Keratinocyte (primary cell): Measurements from ENCODE around the gene ACOXL. TPM values are rescaled to one million over a fixed set of nuclear protein-coding genes. Genes with fewer than 3 reads are reported as not detected.

Source experiments
- DNase-seq: peaks from one replicate; pipeline ENCODE4 v3.0.0-alpha.2; 2011; ENCODE audit warnings: low read depth, missing footprints, low spot score
- FAIRE-seq: peaks from 2 replicates; lab custom pipeline; 2011; peaks lifted over from hg19 to GRCh38; lab: Jason Lieb, UNC
- H2AFZ ChIP-seq: 2 replicates; pipeline ENCODE4 v1.6.0; 2012; ENCODE audit warnings: low read length, control low read depth, inconsistent platforms; ENCODE audit not compliant: control insufficient read depth
- H3K27ac ChIP-seq: 2 replicates; pipeline ENCODE4 v1.5.1; 2011; ENCODE audit warnings: low read length; ENCODE audit not compliant: control insufficient read depth, insufficient read depth
- H3K27me3 ChIP-seq: 3 replicates; pipeline ENCODE4 v1.6.0; 2011; ENCODE audit warnings: low read length; ENCODE audit not compliant: control insufficient read depth, insufficient read depth; ENCODE audit errors: extremely low read depth
- H3K36me3 ChIP-seq, 2 experiments: 2 replicates in 1 of 2; 3 replicates in 1 of 2; pipeline ENCODE4 v1.5.1; 2011; ENCODE audit warnings: low read length in 2 of 2, mild to moderate bottlenecking in 1 of 2; ENCODE audit not compliant: control insufficient read depth in 2 of 2, insufficient read depth in 2 of 2; ENCODE audit errors: extremely low read depth in 1 of 2
- H3K4me1 ChIP-seq: 3 replicates; pipeline ENCODE4 v1.5.1; 2011; ENCODE audit warnings: low read length; ENCODE audit not compliant: control insufficient read depth, insufficient read depth; ENCODE audit errors: extremely low read depth
- H3K4me2 ChIP-seq: 3 replicates; pipeline ENCODE4 v1.6.0; 2011; ENCODE audit warnings: low read depth, low read length; ENCODE audit not compliant: control insufficient read depth, insufficient read depth; ENCODE audit errors: extremely low read depth
- H3K4me3 ChIP-seq, 3 experiments: fragments of 200-600 bp in 1 of 3; sonication (generic) in 1 of 3; 2 replicates in 2 of 3; 3 replicates in 1 of 3; pipeline ENCODE4 v1.5.1; 2011 to 2016; ENCODE audit warnings: low read length in 3 of 3, mild to moderate bottlenecking in 3 of 3, control low read depth in 2 of 3, inconsistent platforms in 1 of 3, low read depth in 1 of 3, mixed read lengths in 1 of 3, mixed run types in 1 of 3, moderate library complexity in 1 of 3; ENCODE audit not compliant: control insufficient read depth in 2 of 3, insufficient read depth in 2 of 3; ENCODE audit errors: extremely low read depth in 1 of 3
- H3K79me2 ChIP-seq: 2 replicates; pipeline ENCODE4 v1.6.0; 2012; ENCODE audit warnings: low read length; ENCODE audit not compliant: control insufficient read depth, insufficient read depth
- H3K9ac ChIP-seq: 3 replicates; pipeline ENCODE4 v1.6.0; 2011; ENCODE audit warnings: low read length; ENCODE audit not compliant: control insufficient read depth, insufficient read depth; ENCODE audit errors: extremely low read depth
- H3K9me1 ChIP-seq: 3 replicates; pipeline ENCODE4 v1.6.0; 2011; ENCODE audit warnings: low read length; ENCODE audit not compliant: control insufficient read depth, insufficient read depth; ENCODE audit errors: extremely low read depth
- H3K9me3 ChIP-seq: 2 replicates; pipeline ENCODE4 v1.5.1; 2012; ENCODE audit warnings: low read depth, low read length; ENCODE audit not compliant: control insufficient read depth
- H4K20me1 ChIP-seq: 3 replicates; pipeline ENCODE4 v1.6.0; 2011; ENCODE audit warnings: low read length; ENCODE audit not compliant: control insufficient read depth, insufficient read depth; ENCODE audit errors: extremely low read depth
- EZH2 ChIP-seq: IDR thresholded peaks from one replicate; pipeline ENCODE4 v1.6.1; 2012; ENCODE audit warnings: inconsistent platforms, mild to moderate bottlenecking, low read length, moderate library complexity
- dilution Hi-C: fragments of 300-500 bp; cut with MboI; formaldehyde crosslinking; loops from one replicate; pipeline ENCODE4 v1.7.0; 2020; ENCODE audit warnings: low sequenced_read_pairs; ENCODE audit not compliant: extremely low pct_ligation_motif_present
- polyA plus RNA-seq, 5 experiments: library from polyadenylated mRNA; depleted of rRNA in 3 of 5; stranded (reverse) in 3 of 5; stranded (forward) in 1 of 5; unstranded in 1 of 5; fragments of >200 nt; gene quantifications; 1 replicate in 1 of 5; 2 replicates in 3 of 5; 3 replicates in 1 of 5; pipeline versions ENCODE4 v1.2.1 to v1.2.3, GENCODE V29; 2011 to 2012; ENCODE audit warnings: missing spikeins in 2 of 5, low read depth in 1 of 5, low replicate concordance in 1 of 5
- TF ChIP-seq, protein P1 (sequence below), 3 experiments: IDR thresholded peaks in 1 of 3; conservative IDR thresholded peaks in 1 of 3; optimal IDR thresholded peaks in 1 of 3; 2 replicates in 2 of 3; 3 replicates in 1 of 3; pipeline versions ENCODE3 to v1.5.1; 2011; ENCODE audit warnings: low read length in 3 of 3, mild to moderate bottlenecking in 3 of 3, moderate library complexity in 2 of 3, control low read depth in 1 of 3, inconsistent platforms in 1 of 3; ENCODE audit not compliant: insufficient read depth in 2 of 3; ENCODE audit errors: extremely low read depth in 1 of 3

Gene ACOXL
- polyA plus RNA-seq, 1 donor (not counting 4 experiments of a cell fraction or from before 2014, with no cell fraction given) = 0.04 TPM

DNA sequence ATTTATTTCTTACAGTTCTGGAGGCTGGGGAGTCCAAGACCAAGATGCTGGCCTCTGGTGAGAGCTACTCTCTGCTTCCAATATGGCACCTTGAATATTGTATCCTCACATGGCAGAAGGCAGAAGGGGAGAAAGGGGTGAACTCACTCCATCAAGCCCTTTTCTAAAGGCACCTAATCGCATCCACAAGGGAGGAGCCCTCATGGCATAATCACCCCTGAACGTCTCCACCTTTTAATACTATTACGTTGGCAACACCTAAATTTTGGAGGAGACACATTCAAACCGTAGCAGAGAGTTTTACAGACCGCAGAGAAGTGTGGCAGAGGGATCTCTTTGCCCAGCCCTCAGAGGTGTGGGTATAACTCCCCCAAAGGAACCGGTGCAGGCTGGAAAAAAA is 245.8 kb downstream of the ACOXL start:
- Histone ChIP-seq H4K20me1 (no peaks in the 10 kb centered on the region), H3K36me3 (no peaks in the 10 kb centered on the region), H3K27ac (no peak overlapping the region), H3K79me2 (no peaks in the 10 kb centered on the region), H3K27me3 (peaks cover 12% of the 10 kb centered on the region), H2AFZ (no peak overlapping the region), H3K9ac (no peak overlapping the region), H3K9me3 (no peaks in the 10 kb centered on the region), H3K4me2 (no peak overlapping the region), H3K4me1 (no peaks in the 10 kb centered on the region), H3K9me1 (no peaks in the 10 kb centered on the region), H3K4me3 (no peak overlapping the region)
- no peak for FAIRE-seq
- dilution Hi-C loops = no loop called here
- TF ChIP-seq, protein P1, sequence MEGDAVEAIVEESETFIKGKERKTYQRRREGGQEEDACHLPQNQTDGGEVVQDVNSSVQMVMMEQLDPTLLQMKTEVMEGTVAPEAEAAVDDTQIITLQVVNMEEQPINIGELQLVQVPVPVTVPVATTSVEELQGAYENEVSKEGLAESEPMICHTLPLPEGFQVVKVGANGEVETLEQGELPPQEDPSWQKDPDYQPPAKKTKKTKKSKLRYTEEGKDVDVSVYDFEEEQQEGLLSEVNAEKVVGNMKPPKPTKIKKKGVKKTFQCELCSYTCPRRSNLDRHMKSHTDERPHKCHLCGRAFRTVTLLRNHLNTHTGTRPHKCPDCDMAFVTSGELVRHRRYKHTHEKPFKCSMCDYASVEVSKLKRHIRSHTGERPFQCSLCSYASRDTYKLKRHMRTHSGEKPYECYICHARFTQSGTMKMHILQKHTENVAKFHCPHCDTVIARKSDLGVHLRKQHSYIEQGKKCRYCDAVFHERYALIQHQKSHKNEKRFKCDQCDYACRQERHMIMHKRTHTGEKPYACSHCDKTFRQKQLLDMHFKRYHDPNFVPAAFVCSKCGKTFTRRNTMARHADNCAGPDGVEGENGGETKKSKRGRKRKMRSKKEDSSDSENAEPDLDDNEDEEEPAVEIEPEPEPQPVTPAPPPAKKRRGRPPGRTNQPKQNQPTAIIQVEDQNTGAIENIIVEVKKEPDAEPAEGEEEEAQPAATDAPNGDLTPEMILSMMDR (optimal IDR thresholded peaks at IDR 0.05 in 1 of 3, IDR thresholded peaks at IDR 0.05 in 1 of 3, conservative IDR thresholded peaks at IDR 0.05 in 1 of 3; ENCODE audit: extremely low read depth in 1 of 3, insufficient read depth in 2 of 3, low read length in 3 of 3) = no peak
- TF ChIP-seq EZH2 = no peak
- DNase-seq = no peak

DNA sequence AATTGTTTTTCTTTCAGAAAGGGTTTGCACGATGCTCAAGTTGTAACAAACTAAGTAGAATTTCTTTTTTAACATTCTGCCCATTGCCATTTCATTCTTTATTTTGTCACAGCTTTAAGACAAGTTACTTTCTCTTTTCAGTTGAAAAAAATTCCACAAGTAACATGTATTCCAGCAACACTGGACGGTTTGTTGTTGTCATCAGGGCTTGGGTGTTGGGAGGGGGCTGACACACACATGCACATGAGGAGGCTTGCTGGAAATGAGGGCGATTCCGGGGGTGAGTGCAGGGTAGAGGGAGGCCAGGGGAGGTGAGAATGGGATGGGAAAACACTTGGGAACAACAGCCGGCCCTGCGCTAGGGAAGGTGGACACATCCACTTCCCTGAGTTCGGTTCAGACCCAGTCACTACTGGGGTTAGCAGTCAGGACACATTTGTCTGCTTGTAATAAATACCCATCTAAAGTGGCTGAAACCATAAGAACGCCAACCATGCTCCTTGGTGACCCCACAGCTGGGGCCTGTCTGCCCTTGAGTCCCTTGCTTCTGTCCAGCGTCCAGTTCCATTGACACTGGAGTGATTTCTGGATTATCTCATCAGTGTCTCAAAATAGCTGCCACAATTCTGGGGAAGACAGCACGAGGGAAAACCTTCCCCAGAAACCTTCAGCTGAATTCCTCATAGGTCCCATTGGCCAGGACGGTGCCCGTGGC is 246.5 kb downstream of the ACOXL start:
- Histone ChIP-seq H3K9me1 (no peaks in the 10 kb centered on the region), H3K4me2 (no peak overlapping the region)

More for the DNA sequence above, 246.5 kb downstream of the ACOXL start:
- no peaks in the 10 kb centered on the region for H3K36me3 ChIP-seq
- no peaks in the 10 kb centered on the region for H3K9me3 ChIP-seq
- no peak overlapping the region for H2AFZ ChIP-seq
- H3K9ac ChIP-seq = no peak overlapping the region
- H4K20me1 ChIP-seq = no peaks in the 10 kb centered on the region
- peaks cover 10% of the 10 kb centered on the region for H3K27me3 ChIP-seq
- H3K79me2 ChIP-seq = no peaks in the 10 kb centered on the region
- dilution Hi-C loops = no loop called here
- no peak overlapping the region for H3K27ac ChIP-seq
- FAIRE-seq (no peak), DNase-seq (no peak)
- H3K4me3 ChIP-seq = no peak overlapping the region
- H3K4me1 ChIP-seq = no peaks in the 10 kb centered on the region
- no peak for TF ChIP-seq EZH2
